ENCODE data around the gene NFIX. TPM values are rescaled to one million over a fixed set of nuclear protein-coding genes. Genes with fewer than 3 reads are reported as not detected.
A peak's percentile ranks its signal among the peaks of the same experiment; 100 is the strongest.

The NFIX gene
- total and polyA plus RNA-seq, 9 of the 15 experiments (the other 6 are each of a cell fraction or from before 2014, with no cell fraction given) = 0.28 to 26.8 (median 5.4) TPM

GRCh38 chr19:13098277-13099072 is 103.2 kb downstream of the NFIX start (continued):
- TF ChIP-seq STAT6 (CRISPR knock-in tag; IDR thresholded peaks at IDR 0.05) = no peak
- no peak for TF ChIP-seq ATF1 (CRISPR knock-in tag; IDR thresholded peaks at IDR 0.05)
- no peak for TF ChIP-seq ATF1 (tag; IDR thresholded peaks at IDR 0.05)
- TF ChIP-seq, protein P1, sequence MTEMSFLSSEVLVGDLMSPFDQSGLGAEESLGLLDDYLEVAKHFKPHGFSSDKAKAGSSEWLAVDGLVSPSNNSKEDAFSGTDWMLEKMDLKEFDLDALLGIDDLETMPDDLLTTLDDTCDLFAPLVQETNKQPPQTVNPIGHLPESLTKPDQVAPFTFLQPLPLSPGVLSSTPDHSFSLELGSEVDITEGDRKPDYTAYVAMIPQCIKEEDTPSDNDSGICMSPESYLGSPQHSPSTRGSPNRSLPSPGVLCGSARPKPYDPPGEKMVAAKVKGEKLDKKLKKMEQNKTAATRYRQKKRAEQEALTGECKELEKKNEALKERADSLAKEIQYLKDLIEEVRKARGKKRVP (CRISPR knock-in tag; IDR thresholded peaks at IDR 0.05) = peak; percentile 29; the same call in 1 of the 2 replicates
- no peak for TF ChIP-seq NCOA4 (IDR thresholded peaks at IDR 0.05; ENCODE audit: partially characterized antibody)
- TF ChIP-seq TSHZ1 (CRISPR knock-in tag; IDR thresholded peaks at IDR 0.05) = no peak
- no peak for TF ChIP-seq NFE2 (IDR thresholded peaks at IDR 0.05; ENCODE audit: low read depth)
- TF ChIP-seq BRF1 (IDR thresholded peaks at IDR 0.05; ENCODE audit: borderline replicate concordance, extremely low read depth, insufficient read length) = no peak
- TF ChIP-seq ZNF263 (CRISPR knock-in tag; IDR thresholded peaks at IDR 0.05; ENCODE audit: borderline replicate concordance) = peak; percentile 17; the same call in 1 of the 2 replicates
- TF ChIP-seq ZBTB9 (CRISPR knock-in tag; IDR thresholded peaks at IDR 0.05) = 0 out of 2 replicates have a peak, but pooled peaks have one; percentile 14
- TF ChIP-seq ARNT (IDR thresholded peaks at IDR 0.05) = no peak
- peak in 1 of 2 experiments; percentile 37; a peak in 2 of 4 replicates for TF ChIP-seq FOXK2 (conservative IDR thresholded peaks at IDR 0.05 in 1 of 2, IDR thresholded peaks at IDR 0.05 in 1 of 2; ENCODE audit: low read depth in 2 of 2)
- TF ChIP-seq FOXA3 (CRISPR knock-in tag; conservative IDR thresholded peaks at IDR 0.05 in 1 of 2, IDR thresholded peaks at IDR 0.05 in 1 of 2) = no peak
- TF ChIP-seq RHOXF2B (CRISPR knock-in tag; conservative IDR thresholded peaks at IDR 0.05) = peak; percentile 95
- TF ChIP-seq ZFP1 (CRISPR knock-in tag; IDR thresholded peaks at IDR 0.05) = peak; percentile 44; the same call in 1 of the 2 replicates
- peak; percentile 99 for TF ChIP-seq POLR2AphosphoS2 (IDR thresholded peaks at IDR 0.05; ENCODE audit: low read length)
- no peak for TF ChIP-seq PRPF4 (IDR thresholded peaks at IDR 0.05; ENCODE audit: insufficient read depth, low read depth, low read length, poor library complexity, severe bottlenecking)
